G401.6 (cell line): ENCODE data around the gene CNNM1.

ENCODE experiments used
- FAIRE-seq: peaks from 2 replicates; lab custom pipeline; 2012; peaks lifted over from hg19 to GRCh38; lab: Jason Lieb, UNC

The CNNM1 gene

DNA sequence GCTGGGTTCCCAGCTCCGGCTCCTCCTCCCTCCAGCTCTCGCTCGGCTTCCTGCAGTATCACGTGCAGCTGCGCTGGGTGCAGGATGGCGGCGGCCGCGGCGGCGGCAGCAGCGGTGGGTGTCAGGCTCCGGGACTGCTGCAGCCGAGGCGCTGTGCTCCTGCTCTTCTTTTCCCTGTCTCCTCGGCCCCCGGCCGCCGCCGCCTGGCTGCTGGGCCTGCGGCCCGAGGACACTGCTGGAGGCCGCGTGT, at the start of gene CNNM1:
CNNM1 (plus strand) TSS at position 53 of the 250 bp plus-strand sequence; CDS start at position 85, 32 bp downstream.
- no peak for FAIRE-seq

DNA sequence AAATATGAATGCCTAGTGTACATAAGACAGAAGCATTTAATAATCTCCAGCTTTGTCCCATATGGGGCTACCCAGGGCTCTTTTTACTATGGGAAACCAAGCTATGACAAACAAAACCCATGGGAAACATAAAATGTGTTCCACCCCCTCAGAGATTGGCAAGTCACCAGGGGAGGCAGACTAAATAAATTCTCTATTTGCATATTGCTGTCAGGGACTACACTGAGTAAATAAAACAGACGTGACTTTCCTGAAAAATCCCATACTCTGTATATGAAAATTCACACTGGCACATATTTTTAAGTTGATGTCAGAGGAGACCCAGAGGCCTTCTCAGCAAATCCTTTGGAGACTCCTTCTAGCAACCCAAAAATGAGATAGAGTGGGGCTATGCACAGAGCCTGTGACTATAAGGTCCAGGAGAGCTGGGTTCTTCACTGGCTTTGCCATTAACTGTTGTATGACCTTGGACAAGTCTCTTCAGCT, 49.5 kb upstream of the CNNM1 start:
- no peak for FAIRE-seq

DNA sequence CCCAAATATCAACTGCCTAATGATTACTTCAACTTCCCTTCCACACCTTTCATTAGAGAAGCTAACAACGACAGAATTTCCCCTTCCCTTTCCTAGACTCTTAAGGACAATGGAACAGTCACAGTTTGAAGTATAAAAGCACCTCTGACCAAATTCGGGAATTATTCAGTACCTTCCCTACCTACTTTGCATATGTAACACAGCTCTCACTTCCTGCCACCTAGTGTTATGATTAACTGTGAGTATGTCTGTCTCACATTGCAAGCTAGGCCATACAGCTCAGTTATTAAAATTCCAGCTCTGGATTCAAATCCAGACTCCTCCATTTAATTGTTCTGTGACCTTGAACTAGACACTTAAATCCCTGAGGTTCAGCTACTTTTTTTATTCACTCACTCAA, 48.7 kb upstream of the CNNM1 start:
- FAIRE-seq = no peak

DNA sequence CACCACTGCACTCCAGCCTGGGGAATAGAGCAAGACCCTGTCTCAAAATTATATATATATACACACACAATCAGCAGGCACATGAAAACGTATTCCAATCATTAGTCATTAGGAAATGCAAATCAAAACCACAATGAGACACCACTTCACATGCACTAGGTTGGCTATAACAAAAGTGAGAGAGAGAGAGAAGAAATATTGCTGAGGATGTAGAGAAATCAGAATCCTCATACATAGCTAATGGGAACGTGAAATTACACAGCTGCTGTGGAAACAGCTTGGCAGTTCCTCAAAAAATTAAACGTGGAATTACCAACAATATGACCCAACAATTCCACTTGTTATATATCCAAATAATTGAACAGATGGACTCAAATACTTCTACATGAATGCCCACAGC, 43.3 kb upstream of the CNNM1 start:
- FAIRE-seq = no peak

DNA sequence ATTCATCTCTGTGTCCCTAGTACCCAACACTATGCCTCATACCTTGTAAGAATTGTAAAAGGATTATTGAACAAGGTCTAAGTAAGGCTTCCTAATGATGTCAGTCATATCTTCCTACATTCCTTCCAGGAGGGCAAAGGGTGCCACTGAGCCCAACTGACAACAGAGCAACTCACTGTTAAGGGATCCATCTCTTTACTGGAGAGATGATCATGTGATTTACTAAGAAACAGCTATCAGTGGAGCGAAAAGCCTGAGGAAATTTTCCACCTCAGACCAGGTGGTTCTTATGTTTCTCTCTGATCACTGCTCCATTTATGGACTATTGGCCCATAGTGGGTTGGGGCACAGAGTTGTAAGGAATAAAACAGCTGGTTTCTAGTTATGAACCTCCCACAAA, 38.9 kb upstream of the CNNM1 start:
- FAIRE-seq = no peak

- FAIRE-seq = no peak
Measured at GRCh38 chr10:99292159-99292558, 37.0 kb upstream of the CNNM1 start.

DNA sequence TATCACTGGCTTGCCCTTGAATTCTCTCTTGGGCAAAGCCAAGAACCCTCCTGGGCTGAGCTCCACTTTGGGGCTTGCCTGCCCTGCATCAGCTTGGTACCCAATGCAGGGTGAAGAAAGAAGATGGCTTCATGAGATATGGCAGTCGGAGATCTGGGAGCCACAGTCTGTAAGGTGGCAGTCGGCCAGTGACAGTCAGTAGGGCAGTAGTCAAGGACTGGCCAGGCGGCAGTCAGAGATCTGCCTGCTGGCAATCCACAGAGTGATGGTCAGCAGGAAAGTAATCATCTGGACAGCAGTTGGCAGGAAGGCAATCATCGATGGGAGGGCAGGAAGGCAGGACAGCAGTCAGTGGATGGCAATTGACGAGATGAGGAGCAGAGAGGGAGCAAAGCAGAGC, 32.6 kb upstream of the CNNM1 start:
- no peak for FAIRE-seq

- no peak for FAIRE-seq
Measured at GRCh38 chr10:99297033-99297432, 32.1 kb upstream of the CNNM1 start.

DNA sequence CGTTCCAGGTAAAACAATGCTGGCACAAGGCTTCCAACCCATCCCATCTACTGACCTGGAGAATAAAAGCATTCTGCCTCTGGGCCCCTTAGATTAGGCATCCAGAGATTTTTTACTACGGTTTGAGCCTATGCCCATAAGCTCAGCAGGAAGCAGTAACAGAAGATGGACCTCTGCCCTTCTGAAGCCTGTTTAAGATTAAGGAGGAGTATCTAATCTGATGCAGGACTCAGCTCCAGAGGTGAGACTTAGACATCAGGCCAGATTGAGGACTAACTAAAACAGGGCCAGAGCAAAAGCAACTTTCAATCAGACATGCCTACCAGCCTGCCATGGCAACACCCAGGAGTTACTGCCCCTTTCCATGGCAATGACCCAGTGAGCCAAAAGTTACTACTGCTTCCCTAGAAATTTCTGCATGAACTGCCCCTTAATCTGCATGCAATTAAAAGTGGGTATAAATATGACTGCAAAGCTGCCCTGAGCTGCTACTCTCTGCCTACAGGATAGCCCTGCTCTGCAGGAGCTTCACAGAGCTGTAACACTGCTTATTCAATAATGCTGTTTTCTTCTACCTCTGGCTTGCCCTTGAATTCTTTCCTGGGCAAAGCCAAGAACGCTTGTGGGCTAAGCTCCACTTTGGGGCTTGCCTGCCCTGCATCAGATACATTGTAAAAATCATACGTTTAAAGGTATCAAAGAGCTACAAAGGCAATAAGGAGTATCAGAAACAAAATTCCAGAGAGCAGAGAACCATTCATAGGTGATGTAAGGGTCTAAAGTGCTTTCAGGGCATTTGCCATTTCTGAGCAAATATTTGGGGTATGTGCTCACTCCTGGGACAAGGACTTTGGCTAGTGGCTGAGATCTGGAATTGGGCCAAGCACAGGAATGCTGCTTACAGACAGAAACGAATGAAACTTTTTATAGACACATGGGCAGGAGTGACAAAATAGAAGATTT, 25.0 kb upstream of the CNNM1 start:
- FAIRE-seq = no peak

DNA sequence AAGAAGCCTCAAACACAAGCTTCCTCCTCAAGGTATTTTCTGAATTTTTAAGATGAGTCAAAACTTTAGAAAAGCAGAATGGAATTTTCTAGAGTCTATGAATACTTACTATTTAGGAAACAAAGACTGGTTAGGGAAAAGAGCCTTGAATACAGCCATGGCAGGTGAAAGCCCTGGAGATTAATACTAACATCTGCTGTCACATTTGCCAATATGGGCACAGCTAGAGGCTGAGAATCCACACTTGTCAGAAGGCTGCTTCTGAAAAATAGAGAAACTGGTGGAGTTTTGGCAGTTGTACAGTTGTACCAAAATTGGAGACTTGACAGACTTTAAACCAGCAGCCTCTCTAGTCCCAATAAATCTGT, 24.3 kb upstream of the CNNM1 start:
- FAIRE-seq = no peak

- no peak for FAIRE-seq
Measured at GRCh38 chr10:99312501-99312900, 16.7 kb upstream of the CNNM1 start.

DNA sequence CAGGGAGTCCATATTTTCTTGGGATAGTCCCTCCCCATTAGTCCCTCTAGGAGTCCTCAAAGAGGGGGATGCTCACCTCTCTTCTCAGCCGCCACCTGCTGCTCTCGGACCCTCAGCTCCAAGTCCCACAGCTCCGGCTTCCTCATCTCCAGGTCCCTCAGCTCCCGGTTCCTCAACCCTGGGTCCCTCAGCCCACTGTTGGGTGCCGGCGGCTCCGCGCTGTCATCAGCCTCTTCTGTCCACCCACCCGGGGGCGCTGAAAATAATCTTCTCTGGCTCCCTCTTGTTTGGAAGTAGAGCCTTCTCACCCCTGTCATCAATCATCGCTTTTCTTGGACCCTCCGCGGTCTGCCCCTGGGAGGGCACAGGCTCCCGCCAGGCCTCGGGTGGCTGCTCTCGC, 13.3 kb upstream of the CNNM1 start:
- no peak for FAIRE-seq

GRCh38 chr10:99316374-99316773, 12.8 kb upstream of the CNNM1 start:
- FAIRE-seq = no peak

- no peak for FAIRE-seq
Measured at GRCh38 chr10:99318048-99318447, 11.1 kb upstream of the CNNM1 start.

- FAIRE-seq = no peak
Measured at GRCh38 chr10:99318475-99318874, 10.7 kb upstream of the CNNM1 start.

GRCh38 chr10:99325281-99325680, 3.9 kb upstream of the CNNM1 start:
- no peak for FAIRE-seq

DNA sequence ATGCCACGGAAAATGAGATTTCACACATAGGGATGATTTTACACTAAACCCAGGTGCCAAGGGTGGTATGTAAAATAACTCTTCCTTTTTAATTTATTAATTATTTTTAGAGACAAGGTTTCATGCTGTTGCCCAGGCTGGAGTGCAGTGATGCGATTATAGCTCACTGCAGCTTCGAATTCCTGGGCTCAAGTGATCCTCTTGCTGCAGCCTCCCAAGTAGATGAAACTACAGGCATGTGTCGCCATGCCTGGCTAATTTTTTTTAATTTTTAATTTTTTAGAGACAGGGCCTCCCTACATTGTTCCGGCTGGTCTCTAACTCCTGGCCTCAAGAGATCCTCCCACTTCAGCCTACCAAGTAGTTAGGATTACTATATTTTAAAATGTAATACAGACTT, 2.3 kb upstream of the CNNM1 start:
- FAIRE-seq = no peak

DNA sequence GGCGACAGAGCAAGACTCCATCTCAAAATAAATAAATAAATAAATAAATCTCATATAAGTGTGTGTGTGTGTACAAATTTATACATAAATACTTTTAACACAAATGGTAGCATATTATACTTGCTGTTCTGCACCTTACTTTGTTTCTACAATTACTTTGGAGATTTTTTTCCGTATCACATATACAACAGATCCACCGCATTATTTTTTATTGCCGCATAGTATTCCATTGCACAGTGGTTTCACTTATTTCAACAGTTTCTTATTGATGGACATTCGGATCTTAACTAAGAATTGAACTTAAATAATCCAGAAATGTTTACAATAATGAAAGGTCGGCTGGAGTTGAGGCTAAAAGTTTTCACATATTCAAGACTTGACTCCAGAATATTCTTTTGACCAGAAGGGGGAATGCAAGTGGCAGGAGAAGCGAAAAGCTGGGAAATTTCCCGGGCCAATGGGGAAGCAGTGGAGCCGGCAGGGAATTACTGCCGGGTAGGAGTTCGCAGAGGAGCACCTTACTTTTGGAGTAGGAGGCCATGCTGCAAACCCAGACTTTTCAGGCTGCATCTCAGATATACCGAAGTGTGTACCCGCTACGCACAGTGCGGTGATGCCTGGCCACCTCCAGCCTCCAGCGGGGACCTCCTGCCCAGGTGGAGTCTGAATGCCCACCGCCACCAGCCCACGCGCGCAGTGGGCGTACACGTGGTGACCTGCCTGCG, 415 bp upstream of the CNNM1 start:
- FAIRE-seq = no peak

GRCh38 chr10:99329554-99330346, 594 bp downstream of the CNNM1 start:
- no peak for FAIRE-seq

- no peak for FAIRE-seq
Measured at GRCh38 chr10:99330347-99330924, 1.3 kb downstream of the CNNM1 start.

DNA sequence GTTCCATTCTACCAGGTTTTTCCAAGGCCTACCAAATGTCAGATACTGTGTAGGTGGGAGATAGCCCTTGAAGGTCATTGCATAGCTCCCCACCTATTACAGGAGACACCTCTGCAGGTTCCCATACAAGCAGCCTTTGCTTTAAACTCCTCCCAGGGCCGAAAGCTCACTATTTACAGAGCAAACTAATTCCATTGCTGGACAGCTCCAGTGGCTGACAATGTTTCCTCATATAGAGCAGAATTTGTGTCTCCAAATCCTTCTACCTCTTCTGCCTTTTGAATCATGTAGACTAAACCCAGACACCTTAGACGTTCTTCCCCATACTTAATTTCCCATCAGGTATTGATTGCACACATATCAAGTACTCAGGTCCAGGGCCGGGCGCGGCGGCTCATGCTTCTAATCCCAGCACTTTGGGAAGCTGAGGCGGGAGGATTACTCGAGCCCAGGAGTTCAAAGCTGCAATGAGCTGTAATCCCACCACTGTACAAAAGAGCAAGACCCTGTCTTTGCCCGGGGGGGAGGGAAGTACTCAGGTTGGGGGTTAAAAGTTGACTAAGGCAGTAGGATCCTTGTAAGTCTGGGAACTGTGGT, 2.1 kb downstream of the CNNM1 start:
- FAIRE-seq = no peak

- FAIRE-seq = no peak
Measured at GRCh38 chr10:99337311-99337811, 8.2 kb downstream of the CNNM1 start.
